ENCODE data around the gene PKLR.

Gene PKLR

GRCh38 chr1:155286544-155286943, 14.7 kb downstream of the PKLR start:
- no peak for TF ChIP-seq CTCF (IDR thresholded peaks at IDR 0.05; ENCODE audit: insufficient read depth, low read length, poor library complexity, severe bottlenecking)
- DNase-seq (ENCODE audit: extremely low read depth, insufficient read length): no peak
- H3K36me3 ChIP-seq (ENCODE audit: control insufficient read depth, insufficient read depth, low read length): no peaks in the 10 kb centered on the region
- no peaks in the 10 kb centered on the region for H3K27me3 ChIP-seq (replicated peaks; ENCODE audit: control insufficient read depth, insufficient read depth, low read length)
- H3K4me3 ChIP-seq (replicated peaks; ENCODE audit: low read depth, low read length): no peak overlapping the region

- Histone ChIP-seq H3K4me3 (replicated peaks; ENCODE audit: low read depth, low read length) (no peak overlapping the region), H3K27me3 (replicated peaks; ENCODE audit: control insufficient read depth, insufficient read depth, low read length) (no peaks in the 10 kb centered on the region), H3K36me3 (ENCODE audit: control insufficient read depth, insufficient read depth, low read length) (no peaks in the 10 kb centered on the region)
- no peak for TF ChIP-seq CTCF (IDR thresholded peaks at IDR 0.05; ENCODE audit: insufficient read depth, low read length, poor library complexity, severe bottlenecking)
- no peak for DNase-seq (ENCODE audit: extremely low read depth, insufficient read length)
These were observed 15.6 kb downstream of the PKLR start for GRCh38 chr1:155285631-155286044.

GRCh38 chr1:155285063-155285462, 16.2 kb downstream of the PKLR start:
- DNase-seq (ENCODE audit: extremely low read depth, insufficient read length): no peak
- Histone ChIP-seq H3K36me3 (ENCODE audit: control insufficient read depth, insufficient read depth, low read length) (no peaks in the 10 kb centered on the region), H3K4me3 (replicated peaks; ENCODE audit: low read depth, low read length) (no peak overlapping the region), H3K27me3 (replicated peaks; ENCODE audit: control insufficient read depth, insufficient read depth, low read length) (no peaks in the 10 kb centered on the region)
- TF ChIP-seq CTCF (IDR thresholded peaks at IDR 0.05; ENCODE audit: insufficient read depth, low read length, poor library complexity, severe bottlenecking): no peak

GRCh38 chr1:155284476-155284875, 16.8 kb downstream of the PKLR start:
- Histone ChIP-seq H3K4me3 (replicated peaks; ENCODE audit: low read depth, low read length) (no peak overlapping the region), H3K36me3 (ENCODE audit: control insufficient read depth, insufficient read depth, low read length) (no peaks in the 10 kb centered on the region), H3K27me3 (replicated peaks; ENCODE audit: control insufficient read depth, insufficient read depth, low read length) (no peaks in the 10 kb centered on the region)
- no peak for DNase-seq (ENCODE audit: extremely low read depth, insufficient read length)
- no peak for TF ChIP-seq CTCF (IDR thresholded peaks at IDR 0.05; ENCODE audit: insufficient read depth, low read length, poor library complexity, severe bottlenecking)

GRCh38 chr1:155282488-155283091, 18.6 kb downstream of the PKLR start:
- DNase-seq (ENCODE audit: extremely low read depth, insufficient read length): no peak
- Histone ChIP-seq H3K4me3 (replicated peaks; ENCODE audit: low read depth, low read length) (no peak overlapping the region), H3K36me3 (ENCODE audit: control insufficient read depth, insufficient read depth, low read length) (no peaks in the 10 kb centered on the region), H3K27me3 (replicated peaks; ENCODE audit: control insufficient read depth, insufficient read depth, low read length) (no peaks in the 10 kb centered on the region)
- no peak for TF ChIP-seq CTCF (IDR thresholded peaks at IDR 0.05; ENCODE audit: insufficient read depth, low read length, poor library complexity, severe bottlenecking)

- Histone ChIP-seq H3K36me3 (ENCODE audit: control insufficient read depth, insufficient read depth, low read length) (no peaks in the 10 kb centered on the region), H3K27me3 (replicated peaks; ENCODE audit: control insufficient read depth, insufficient read depth, low read length) (no peaks in the 10 kb centered on the region), H3K4me3 (replicated peaks; ENCODE audit: low read depth, low read length) (no peak overlapping the region)
- no peak for DNase-seq (ENCODE audit: extremely low read depth, insufficient read length)
- TF ChIP-seq CTCF (IDR thresholded peaks at IDR 0.05; ENCODE audit: insufficient read depth, low read length, poor library complexity, severe bottlenecking): no peak
These were observed 22.0 kb downstream of the PKLR start for GRCh38 chr1:155279268-155279667.
